Peyer's patch (tissue), 4 donors: ENCODE measurements around the gene FOXO1.

Experiments
- CTCF ChIP-seq, 6 experiments: fragments of 450-650 bp in 4 of 6; fragments of 200-600 bp in 2 of 6; sonication (generic) in 1 of 6; IDR thresholded peaks; one replicate each; pipeline ENCODE4 v1.5.1; 2017 to 2019; ENCODE audit warnings: antibody characterized with exemption in 6 of 6, mild to moderate bottlenecking in 3 of 6, moderate library complexity in 1 of 6
- POLR2A ChIP-seq, 2 donors: fragments of 450-650 bp; IDR thresholded peaks; one replicate each; pipeline ENCODE4 v1.5.1; 2017; ENCODE audit warnings: antibody characterized with exemption in 2 of 2, mild to moderate bottlenecking in 2 of 2, moderate library complexity in 2 of 2

GRCh38 chr13:40631605-40632004 is 34.8 kb downstream of the FOXO1 start:
- TF ChIP-seq CTCF (IDR thresholded peaks at IDR 0.05): no peak
- no peak for TF ChIP-seq POLR2A (IDR thresholded peaks at IDR 0.05)
